Mammary epithelial cell (primary cell): ENCODE results near the gene ZNF747.

Source experiments
- EZH2 ChIP-seq: IDR thresholded peaks from 2 replicates; pipeline ENCODE4 v1.6.1; 2012; ENCODE audit warnings: low read length, inconsistent platforms, borderline replicate concordance
- TF ChIP-seq, protein P1 (sequence below), 2 donors: IDR thresholded peaks in 1 of 2; conservative IDR thresholded peaks in 1 of 2; 2 replicates each; pipeline ENCODE4 v1.5.1; 2011 to 2012; ENCODE audit warnings: inconsistent platforms in 2 of 2, low read length in 2 of 2, mild to moderate bottlenecking in 2 of 2, control low read depth in 1 of 2, low read depth in 1 of 2; ENCODE audit not compliant: insufficient read depth in 1 of 2; ENCODE audit errors: extremely low read depth in 1 of 2

DNA sequence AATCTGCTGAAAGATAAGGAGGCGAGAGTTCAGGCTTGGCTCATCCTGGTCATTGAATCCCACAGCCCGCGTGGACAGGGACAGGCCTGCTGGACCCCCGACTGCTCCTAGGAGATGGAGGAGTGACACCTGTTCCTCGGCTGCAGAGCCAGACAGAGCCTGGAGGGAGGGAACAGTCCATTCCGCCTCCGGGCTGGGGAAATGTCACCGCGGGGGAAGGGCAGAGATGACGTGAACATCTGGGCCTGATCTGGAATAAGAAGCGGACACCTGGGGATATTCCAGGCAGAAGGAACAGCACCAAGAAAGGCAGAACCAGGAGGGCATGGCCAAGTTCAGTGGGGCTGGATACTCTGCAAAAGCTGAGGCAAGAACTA lies 1.5 kb downstream of the ZNF747 start:
- TF ChIP-seq, protein P1, sequence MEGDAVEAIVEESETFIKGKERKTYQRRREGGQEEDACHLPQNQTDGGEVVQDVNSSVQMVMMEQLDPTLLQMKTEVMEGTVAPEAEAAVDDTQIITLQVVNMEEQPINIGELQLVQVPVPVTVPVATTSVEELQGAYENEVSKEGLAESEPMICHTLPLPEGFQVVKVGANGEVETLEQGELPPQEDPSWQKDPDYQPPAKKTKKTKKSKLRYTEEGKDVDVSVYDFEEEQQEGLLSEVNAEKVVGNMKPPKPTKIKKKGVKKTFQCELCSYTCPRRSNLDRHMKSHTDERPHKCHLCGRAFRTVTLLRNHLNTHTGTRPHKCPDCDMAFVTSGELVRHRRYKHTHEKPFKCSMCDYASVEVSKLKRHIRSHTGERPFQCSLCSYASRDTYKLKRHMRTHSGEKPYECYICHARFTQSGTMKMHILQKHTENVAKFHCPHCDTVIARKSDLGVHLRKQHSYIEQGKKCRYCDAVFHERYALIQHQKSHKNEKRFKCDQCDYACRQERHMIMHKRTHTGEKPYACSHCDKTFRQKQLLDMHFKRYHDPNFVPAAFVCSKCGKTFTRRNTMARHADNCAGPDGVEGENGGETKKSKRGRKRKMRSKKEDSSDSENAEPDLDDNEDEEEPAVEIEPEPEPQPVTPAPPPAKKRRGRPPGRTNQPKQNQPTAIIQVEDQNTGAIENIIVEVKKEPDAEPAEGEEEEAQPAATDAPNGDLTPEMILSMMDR (conservative IDR thresholded peaks at IDR 0.05 in 1 of 2, IDR thresholded peaks at IDR 0.05 in 1 of 2; ENCODE audit: extremely low read depth in 1 of 2, insufficient read depth in 1 of 2, low read depth in 1 of 2, low read length in 2 of 2), result no peak
- TF ChIP-seq EZH2, result no peak
